Measurements from ENCODE around the gene TMEM125. TPM values are rescaled to one million over a fixed set of nuclear protein-coding genes. Genes with fewer than 3 reads are reported as not detected.

The TMEM125 gene
- total RNA-seq, 2 donors from 2014 or later: 45.8 to 51.1 TPM

DNA sequence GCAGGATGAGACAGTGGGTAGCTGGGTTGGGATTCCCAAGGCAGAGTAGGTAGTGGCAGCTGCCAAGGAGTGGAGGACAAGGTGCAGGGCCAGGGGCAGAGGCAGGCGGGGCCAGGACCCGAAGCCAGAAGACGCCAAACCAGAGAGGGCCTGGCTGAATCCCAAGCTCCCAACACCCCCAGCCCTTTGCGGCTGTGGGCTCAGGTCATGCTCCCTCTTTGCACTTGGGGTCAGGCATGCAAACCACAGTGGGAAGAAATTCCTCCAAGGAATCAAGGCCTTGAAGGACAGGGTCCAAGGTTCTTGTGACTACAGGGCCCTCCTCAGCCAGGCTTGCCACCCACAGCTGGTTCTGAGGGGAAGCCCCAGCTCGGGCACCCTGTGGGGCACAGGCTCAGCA is 9.4 kb downstream of the TMEM125 start:
- TF ChIP-seq, protein P1, sequence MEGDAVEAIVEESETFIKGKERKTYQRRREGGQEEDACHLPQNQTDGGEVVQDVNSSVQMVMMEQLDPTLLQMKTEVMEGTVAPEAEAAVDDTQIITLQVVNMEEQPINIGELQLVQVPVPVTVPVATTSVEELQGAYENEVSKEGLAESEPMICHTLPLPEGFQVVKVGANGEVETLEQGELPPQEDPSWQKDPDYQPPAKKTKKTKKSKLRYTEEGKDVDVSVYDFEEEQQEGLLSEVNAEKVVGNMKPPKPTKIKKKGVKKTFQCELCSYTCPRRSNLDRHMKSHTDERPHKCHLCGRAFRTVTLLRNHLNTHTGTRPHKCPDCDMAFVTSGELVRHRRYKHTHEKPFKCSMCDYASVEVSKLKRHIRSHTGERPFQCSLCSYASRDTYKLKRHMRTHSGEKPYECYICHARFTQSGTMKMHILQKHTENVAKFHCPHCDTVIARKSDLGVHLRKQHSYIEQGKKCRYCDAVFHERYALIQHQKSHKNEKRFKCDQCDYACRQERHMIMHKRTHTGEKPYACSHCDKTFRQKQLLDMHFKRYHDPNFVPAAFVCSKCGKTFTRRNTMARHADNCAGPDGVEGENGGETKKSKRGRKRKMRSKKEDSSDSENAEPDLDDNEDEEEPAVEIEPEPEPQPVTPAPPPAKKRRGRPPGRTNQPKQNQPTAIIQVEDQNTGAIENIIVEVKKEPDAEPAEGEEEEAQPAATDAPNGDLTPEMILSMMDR (IDR thresholded peaks at IDR 0.05): no peak
- no peak for TF ChIP-seq POLR2A (IDR thresholded peaks at IDR 0.05)
- Histone ChIP-seq H3K4me3 (no peak overlapping the region), H3K27me3 (no peaks in the 10 kb centered on the region), H3K27ac (no peak overlapping the region), H3K9me3 (no peaks in the 10 kb centered on the region), H3K36me3 (replicated peaks in 1 of 2; ENCODE audit: insufficient read depth in 1 of 2, low read depth in 2 of 2) (no peaks in the 10 kb centered on the region), H3K4me1 (peaks cover 49% of the 10 kb centered on the region)
- WGBS, 2 donors: 93 to 98% methylated on average over 3 to 5 of the region's 5 CpGs
- intact Hi-C loops (cut with DNase I): no loop called here
- no peak for DNase-seq
- no peak for ATAC-seq

DNA sequence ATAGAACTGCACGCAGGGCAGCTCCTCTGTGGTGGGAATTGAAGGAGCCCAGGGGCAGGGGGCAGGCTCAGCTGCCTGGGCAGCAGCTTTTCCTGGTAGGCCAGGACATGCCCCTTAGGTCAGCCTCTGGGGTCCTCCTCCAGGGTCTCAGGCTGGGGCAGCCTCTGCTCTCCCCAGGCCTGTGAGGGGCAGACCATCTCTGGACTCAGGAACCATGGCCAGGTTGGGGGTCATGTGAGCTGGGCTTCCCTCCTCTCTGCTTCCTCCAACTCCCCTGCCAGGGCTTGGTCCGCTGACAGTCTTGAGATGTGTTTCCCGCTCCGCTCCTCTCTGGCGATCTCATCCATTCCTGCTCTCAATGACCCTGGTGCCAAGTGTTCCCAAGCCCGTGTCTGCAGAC is 9.9 kb downstream of the TMEM125 start:
- Histone ChIP-seq H3K4me1 (peaks cover 49% of the 10 kb centered on the region), H3K9me3 (no peaks in the 10 kb centered on the region), H3K27me3 (no peaks in the 10 kb centered on the region), H3K36me3 (replicated peaks in 1 of 2; ENCODE audit: insufficient read depth in 1 of 2, low read depth in 2 of 2) (no peaks in the 10 kb centered on the region), H3K27ac (no peak overlapping the region), H3K4me3 (no peak overlapping the region)
- WGBS, 2 donors: 90% methylated on average over 4 to 6 of the region's 6 CpGs
- ATAC-seq (no peak), DNase-seq (no peak)
- intact Hi-C loops (cut with DNase I): no loop called here
- TF ChIP-seq, protein P1 (IDR thresholded peaks at IDR 0.05): no peak
- no peak for TF ChIP-seq POLR2A (IDR thresholded peaks at IDR 0.05)

DNA sequence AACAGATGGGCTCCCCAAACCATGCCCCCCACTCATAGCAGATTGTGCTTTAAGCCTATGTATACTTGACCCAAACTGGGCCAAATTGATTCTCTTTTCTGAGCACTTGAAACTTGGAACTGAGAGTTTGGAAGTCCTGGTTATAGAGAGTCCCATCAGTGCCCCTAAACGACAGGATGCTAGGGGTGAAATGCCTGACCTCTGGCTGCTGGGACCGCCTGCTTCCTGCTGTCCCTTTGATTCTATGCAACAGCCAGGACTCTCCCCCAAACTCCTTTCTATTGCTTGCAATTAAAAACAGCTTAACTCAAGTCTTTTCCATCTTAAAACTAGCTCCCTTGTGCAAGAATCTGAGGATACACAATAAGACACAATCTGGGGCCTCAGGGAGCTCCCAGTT is 10.9 kb downstream of the TMEM125 start:
- no peak overlapping the region for H3K27ac ChIP-seq
- no peak overlapping the region for H3K4me3 ChIP-seq
- H3K4me1 ChIP-seq: peaks cover 45% of the 10 kb centered on the region
- H3K27me3 ChIP-seq: no peaks in the 10 kb centered on the region
- ATAC-seq: no peak
- no peaks in the 10 kb centered on the region for H3K9me3 ChIP-seq
- TF ChIP-seq, protein P1 (IDR thresholded peaks at IDR 0.05): no peak
- TF ChIP-seq POLR2A (IDR thresholded peaks at IDR 0.05): no peak
- H3K36me3 ChIP-seq (replicated peaks in 1 of 2; ENCODE audit: insufficient read depth in 1 of 2, low read depth in 2 of 2): no peaks in the 10 kb centered on the region
- WGBS, 2 donors: 67 to 100% methylated on average over 2 of the region's 2 CpGs
- intact Hi-C loops (cut with DNase I): no loop called here
- DNase-seq: no peak

DNA sequence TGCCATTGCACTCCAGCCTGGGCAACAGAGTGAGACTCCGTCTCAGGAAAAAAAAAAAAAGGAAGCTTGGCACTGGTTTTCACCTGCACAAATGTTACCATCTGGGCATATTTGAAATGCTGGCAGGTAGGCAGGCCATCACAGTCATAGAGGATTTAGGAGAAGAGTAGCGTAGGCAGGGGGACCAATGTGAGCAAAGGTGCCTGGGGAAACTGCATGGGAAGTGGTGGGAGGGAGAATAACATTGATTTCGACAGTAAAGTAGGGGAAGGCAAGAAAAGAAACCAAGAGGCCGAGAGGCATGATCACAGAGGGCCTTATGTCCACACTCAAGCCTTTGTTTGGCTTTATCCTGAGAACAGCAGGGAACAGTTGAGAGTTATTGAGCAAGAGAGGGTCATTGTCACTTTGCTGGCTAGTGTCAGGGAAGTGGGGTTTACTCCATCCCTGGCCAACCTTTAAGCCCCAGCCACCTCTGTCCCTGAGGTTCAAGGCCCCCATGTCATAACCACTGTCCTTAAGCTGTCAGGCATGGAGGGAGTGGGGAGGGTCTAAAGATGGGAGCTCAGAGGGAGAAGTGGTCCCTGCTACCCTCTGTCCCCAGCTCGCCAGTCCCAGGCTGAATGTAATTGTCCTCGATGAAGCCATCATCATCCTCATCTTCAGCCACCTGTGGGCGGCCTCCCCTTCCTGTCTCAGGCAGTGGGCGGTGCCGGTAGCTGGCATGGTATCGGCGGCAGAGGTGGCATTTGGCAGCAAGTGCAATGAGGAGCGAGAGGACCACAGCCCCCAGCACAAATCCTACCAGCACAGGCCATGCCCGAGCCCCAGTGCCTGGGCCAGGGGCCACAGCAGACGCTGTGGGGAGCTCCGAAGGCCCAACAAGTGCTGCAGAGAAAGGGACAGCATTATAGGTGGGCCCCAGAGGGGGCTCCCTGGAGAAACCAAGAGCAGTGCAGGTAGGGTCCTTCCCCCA is 12.7 kb downstream of the TMEM125 start:
- DNase-seq (no peak), ATAC-seq (no peak)
- peaks cover 37% of the 10 kb centered on the region for H3K4me1 ChIP-seq
- H3K4me3 ChIP-seq: no peak overlapping the region
- 83 to 90% methylated on average over 8 to 15 of the region's 15 CpGs for WGBS, 2 donors
- TF ChIP-seq, protein P1 (IDR thresholded peaks at IDR 0.05): no peak
- TF ChIP-seq POLR2A (IDR thresholded peaks at IDR 0.05): no peak
- H3K9me3 ChIP-seq: no peaks in the 10 kb centered on the region
- no peaks in the 10 kb centered on the region for H3K27me3 ChIP-seq
- H3K36me3 ChIP-seq (replicated peaks in 1 of 2; ENCODE audit: insufficient read depth in 1 of 2, low read depth in 2 of 2): no peaks in the 10 kb centered on the region
- intact Hi-C loops (cut with DNase I): no loop called here
- no peak overlapping the region for H3K27ac ChIP-seq
